SH-SY5Y (cell line): ENCODE measurements around the gene CTSZ.

Experiments used
- GATA2 ChIP-seq: IDR thresholded peaks from 2 replicates; pipeline ENCODE4 v1.6.1; 2011; ENCODE audit warnings: mild to moderate bottlenecking, low read depth, low read length
- GATA3 ChIP-seq: IDR thresholded peaks from 2 replicates; pipeline ENCODE4 v1.6.1; 2011; ENCODE audit warnings: low read depth, mild to moderate bottlenecking, low read length, moderate library complexity

The CTSZ gene

DNA sequence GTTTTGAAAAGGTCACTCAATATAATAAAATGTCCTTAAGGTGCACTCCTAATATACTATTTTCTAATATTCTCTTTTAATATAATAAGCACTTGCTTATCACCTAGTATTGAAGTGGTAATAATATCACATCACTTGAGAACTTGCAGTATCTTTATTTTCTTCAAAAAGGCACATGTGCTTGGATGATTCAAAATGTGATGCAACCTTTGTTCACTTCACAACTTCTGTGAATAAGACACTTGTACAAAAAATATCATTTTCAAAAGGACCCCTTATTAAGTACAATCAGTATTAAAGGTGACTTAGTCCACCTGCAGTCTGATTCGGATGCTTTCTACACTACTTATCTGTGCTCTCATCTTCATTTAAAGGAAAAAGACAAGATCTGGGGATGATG, 32.2 kb upstream of the CTSZ start:
- TF ChIP-seq GATA3 = no peak

DNA sequence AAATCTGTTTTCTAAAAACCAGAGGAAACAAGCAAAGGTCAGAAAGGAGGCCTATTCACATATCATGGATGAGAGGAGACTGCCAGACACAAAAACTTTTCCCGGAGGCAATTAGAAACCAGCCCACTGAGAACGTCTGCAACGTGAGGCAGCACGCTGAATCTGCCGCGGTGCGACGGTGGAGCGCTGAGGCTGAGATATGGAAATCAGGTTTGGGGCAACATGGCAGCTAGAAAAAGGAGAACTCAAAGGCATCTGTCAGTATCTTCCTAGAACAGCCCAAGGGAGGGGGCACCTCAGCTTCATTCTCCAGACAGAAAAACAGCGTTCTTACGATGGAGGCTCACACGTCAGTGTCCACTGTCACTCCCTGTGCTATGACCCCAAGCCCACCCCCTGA, 30.3 kb upstream of the CTSZ start:
- no peak for TF ChIP-seq GATA3
- TF ChIP-seq GATA2 = no peak

DNA sequence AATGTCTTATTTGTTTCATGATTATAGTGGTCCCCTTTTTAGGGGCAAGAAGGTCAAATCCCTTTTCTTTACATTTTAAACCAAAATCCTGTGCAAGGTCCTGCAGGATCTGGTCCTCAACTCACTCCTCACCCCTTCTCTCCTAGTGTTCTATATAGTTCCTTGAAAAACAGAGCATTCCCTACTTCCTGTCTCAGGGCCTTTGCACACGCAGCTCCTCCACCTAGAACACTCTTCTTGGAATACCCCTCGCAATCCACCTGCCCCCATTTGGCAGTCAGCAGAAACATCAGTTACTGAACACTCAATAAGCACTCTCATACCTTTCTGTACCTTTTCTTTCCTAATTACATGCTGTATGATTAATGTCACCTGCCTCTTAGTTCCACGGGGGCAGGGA, 28.3 kb upstream of the CTSZ start:
- TF ChIP-seq GATA2 = no peak
- TF ChIP-seq GATA3 = no peak

DNA sequence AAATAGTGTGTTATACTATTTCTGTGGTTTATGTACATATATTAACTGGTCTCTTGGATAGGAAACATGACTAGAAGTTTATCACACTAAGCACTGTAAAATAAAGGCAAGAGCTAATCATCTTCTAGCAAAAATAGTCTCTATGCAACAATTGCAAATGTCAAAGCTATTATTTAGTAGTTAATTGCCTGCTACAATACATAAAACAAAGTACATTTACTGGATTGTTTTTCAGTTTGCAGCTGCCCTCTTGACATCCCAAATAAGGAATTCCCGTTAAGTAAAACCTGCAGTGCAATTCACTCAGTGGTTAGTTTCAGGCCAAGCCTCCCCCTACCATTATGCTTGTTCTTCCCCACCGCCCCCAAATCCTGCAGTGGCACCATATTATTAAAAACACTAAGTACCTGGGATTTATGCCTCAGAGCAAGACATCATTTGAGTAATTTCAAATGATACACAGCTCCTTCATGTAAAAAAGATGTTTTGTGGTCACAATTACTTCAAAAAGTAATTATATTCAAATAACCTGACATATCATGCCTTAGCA, 26.6 kb upstream of the CTSZ start:
- TF ChIP-seq GATA2 (no peak), GATA3 (no peak)

DNA sequence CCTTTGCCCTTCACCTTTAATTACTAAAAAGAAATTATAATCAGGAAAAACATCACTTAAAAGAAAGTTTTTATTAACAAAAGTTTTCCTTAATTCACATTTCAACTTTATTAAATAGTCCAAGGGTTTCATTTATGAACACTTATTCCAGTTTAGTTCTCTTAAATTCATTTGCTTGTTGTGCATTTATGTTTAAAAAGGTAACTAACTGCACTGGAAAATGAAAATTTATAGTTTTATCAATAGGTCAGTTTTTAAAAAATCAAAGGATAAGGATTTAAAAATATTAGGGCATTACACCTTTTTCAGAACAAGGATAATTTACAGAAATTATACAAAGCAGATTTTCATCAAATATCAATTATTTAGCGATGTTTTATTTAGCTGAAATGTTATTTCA, 26.0 kb upstream of the CTSZ start:
- no peak for TF ChIP-seq GATA3
- no peak for TF ChIP-seq GATA2

DNA sequence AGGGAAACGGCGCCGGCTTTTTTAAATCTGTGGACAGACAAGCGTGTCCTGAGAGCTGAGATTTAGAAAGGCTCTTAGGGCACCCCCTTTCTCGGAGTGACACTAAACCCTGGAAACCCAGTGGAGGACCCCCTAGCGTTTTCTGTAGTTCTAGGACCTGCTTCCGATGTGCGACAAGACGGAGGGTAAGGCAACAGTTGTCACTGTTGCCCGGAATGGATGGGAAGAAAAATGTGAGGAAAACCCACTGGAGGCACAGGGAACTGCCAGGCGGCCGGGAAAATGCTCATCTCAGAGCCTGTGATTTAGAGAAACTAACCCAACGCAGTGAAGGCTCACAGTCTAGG, 25.6 kb upstream of the CTSZ start:
- TF ChIP-seq GATA3 = no peak
- TF ChIP-seq GATA2 = no peak

DNA sequence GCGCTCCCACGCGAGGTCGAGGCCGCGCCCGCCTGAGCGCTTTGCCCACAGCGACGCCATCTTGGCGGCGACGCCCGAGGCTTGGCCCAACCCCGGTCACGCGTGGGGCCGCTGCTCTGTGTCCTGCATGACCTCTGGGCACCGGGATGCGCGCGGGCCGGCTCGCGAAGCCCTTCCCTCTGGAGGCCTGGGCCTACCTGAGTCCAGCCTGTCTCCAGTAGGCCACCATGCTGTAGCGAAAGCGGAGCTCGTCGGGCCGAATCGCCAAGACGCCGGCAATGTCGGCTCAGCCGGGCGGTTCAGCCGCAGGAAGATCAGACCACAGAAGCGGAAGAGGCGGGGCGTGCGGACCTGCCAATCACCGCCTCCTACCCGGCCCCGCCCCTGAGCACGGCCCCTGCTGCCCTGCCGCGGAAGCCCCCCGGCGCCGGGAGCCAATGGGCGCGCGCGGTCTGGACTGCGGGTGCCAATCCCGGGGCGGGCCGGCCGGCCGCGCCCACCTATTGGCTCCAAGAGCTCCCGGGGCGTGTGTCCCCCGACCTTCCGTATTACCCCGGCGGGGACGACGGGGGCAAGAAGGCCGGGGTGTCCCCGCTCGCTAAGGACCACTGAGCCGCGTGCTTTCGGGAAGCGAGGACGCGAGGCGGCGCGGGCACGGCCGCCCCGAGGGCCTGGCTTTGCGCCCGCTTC, 25.1 kb upstream of the CTSZ start, which contains the start of gene ATP5F1E:
ATP5F1E (minus strand) TSS at position 313 of the 690 bp plus-strand sequence; CDS start at position 229, 84 bp downstream.
- no peak for TF ChIP-seq GATA2
- no peak for TF ChIP-seq GATA3

DNA sequence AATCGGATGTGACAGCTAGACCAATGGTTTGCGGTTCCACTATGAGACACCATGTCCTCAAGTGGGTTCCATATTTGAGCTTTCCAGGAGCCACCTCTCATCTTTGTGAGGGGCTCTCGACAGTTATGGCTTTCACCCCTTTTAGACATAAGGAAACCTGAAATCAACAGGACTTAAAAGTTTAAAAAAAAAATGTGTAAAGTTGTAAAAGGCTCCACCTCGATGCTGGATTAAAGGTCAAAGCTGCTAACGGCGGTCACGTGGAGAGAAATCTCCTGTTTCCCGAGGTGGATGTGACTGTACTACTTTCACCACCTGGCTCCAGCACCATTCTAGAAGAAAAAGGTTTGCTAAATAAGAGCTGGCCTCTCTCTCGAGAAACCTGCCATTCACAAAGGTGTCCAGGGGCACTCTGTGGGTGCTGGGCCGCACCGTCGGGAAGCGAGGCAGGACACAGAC, 24.5 kb upstream of the CTSZ start:
- TF ChIP-seq GATA2 = no peak
- no peak for TF ChIP-seq GATA3

DNA sequence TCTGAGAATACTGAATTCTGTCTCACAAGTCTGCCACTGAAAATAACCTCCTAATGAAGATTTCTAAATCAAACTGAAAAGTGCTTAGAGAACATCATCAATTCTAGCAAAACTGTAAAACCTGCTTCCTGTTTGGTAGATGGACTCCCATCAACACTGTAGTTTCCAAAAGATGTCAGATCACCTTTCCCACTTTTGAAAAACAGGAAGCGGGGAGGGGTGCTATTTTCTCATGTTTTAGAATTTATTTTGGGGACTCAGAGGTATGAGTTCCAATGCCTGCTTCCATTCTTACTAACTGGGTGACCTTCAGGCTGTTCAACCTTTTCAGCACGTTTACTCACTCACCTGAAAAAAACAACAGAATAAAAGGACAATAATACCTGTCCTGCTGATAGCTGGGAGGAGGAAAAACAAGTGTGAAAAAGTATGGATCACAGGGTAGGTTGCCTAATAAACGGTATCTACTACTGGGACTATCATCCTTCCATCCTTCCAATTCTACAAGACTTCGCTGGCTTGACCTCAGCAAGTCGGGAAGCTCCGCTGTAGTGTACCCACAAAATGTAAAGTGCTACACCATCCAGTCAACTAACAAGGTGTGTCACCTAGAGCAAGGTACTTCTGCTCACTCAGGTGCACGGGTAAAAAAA, 24.0 kb upstream of the CTSZ start:
- TF ChIP-seq GATA3 (no peak), GATA2 (no peak)

DNA sequence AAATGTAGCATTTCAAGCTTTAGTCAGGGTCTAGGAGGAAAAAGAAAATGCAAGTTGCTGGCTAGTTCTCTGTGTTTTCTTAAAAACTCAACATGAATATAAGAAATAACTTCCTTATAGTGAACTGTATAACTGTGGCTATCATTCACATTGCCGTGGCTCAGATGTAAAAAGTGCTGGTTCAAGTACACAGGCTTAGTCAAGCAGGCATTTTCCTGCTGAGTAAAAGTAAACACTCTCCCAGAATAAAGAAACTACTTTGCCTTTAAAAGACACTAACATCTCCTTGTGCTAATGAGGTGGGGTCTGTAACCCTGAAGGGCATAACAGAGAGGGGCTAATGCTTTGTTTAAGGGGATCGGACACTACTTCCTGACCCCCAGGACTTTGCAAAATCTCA, 21.8 kb upstream of the CTSZ start:
- TF ChIP-seq GATA2 (no peak), GATA3 (no peak)

DNA sequence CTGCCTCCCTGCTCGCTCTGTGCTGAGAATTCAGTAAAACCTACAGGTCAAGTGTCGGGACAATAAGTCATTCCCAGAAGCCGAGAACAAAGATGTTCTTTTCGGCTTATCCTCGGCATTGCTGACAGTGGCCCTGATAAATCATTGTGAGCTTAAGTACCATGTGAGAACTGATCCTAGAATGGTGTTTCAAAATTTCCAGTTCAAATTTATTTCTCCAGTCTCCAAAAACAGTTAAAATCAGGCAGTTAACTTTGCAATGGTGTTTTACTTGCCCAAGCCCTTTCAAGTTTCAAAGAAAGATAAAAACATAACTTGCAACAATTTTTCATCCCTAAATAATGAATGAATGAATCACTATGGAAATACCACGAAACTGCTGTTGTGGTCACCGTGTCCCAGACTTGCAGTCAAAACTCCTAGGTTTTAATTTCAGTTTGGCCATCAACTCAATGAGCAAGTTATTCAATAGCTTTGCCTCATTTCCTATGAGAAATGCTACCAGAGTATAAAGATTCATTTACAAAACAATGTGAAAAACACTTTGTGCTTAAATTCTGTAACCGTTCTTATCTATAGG, 20.8 kb upstream of the CTSZ start:
- TF ChIP-seq GATA2 (no peak), GATA3 (no peak)

DNA sequence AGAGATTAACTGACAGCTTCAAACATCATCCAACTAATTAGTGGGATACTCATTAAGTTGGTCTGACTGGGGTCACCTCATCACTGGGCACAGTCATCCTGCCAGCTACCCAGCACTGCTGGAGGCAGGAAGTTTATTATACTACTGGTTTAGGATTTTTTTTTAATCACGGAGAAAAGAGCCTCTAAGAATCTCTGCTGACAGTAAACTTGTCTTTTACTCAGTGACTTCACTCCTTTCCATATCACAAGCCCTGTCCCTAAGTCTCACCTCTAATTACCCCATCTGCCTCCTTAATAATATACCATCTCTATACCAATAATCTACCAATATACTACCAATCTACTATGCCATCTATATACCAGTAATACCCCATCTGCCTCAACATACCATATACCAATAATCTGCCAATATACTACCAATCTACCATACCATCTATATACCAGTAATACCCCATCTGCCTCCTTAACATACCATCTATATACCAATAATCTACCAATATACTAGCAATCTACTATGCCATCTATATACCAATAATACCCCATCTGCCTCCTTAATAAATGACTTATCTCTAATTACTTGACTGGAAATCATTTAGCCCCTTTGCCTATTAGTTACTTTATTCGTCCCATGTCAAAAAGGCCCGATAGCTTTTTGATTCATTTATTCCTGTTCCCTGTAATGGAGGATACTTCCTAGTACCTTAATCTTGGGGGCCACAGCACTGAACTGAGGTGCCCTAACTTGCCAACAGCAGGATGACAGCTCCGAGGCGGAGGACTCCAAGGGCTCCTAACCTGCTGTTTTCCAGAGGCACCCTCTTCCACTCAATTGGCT, 20.1 kb upstream of the CTSZ start:
- TF ChIP-seq GATA3 = no peak
- TF ChIP-seq GATA2 = no peak

DNA sequence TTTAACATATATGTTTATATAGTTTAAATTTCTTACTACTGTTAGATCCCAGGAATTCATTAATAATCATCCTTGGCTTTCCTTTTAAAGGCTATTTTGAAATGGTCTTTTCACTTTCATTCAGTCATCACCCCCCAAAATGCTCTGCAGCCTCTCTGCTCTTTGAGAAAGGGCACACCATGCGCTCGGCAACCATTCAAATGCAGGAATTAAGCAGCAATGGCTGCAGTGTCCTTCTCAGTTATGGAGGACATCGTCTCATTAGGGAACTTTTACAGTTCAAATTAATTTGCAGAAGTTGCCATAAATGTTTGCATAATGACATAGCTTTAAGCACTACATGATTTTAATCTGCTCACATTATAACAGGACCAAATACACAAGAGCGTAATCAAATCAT, 18.5 kb upstream of the CTSZ start:
- no peak for TF ChIP-seq GATA3
- TF ChIP-seq GATA2 = no peak

DNA sequence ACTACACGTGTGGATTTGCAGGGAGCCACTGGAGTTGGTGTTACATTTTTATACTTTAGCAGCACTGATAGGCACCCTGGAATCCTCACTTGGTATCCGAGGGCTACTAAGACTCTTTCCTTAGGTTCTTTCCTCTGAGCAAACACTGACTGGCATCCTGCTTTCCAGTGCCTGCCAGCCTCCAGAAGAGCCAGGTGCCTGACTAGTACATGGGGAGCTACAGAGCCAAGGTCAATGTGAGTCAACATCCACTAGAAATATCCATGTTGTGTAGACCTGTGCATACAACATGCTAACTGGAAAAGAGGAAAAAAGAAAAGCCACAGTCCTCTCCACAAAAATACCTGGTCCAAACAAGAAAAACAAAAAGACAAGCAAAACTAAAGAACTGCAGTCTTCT, 18.0 kb upstream of the CTSZ start:
- TF ChIP-seq GATA2 = no peak
- no peak for TF ChIP-seq GATA3
